AG08395 (cell line): ENCODE data around the gene MIGA2.

Source experiments
- DNase-seq: peaks from one replicate; pipeline ENCODE4 v3.0.0; 2012; ENCODE audit warnings: mixed read lengths, low spot score

Gene MIGA2

DNA sequence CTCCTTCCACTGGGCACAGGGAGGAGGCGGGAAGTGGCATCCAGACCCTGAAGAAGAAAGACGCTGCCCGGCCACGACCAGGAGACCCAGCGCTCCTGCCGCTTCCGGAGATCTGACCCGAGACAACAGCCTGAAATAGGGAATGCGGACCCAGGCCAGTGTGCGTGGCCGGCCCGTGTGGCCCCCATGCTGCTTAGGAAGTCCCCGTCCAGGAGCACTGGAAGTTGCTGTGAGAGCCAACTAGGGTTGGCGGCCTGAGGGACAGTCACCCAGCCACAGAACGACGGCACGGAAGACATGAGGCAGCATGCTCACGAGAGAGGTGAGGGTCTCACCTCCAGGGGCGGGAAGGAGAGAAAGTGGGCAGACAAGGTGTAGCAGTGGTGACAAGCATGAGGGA, 25.3 kb upstream of the MIGA2 start:
- no peak for DNase-seq

DNA sequence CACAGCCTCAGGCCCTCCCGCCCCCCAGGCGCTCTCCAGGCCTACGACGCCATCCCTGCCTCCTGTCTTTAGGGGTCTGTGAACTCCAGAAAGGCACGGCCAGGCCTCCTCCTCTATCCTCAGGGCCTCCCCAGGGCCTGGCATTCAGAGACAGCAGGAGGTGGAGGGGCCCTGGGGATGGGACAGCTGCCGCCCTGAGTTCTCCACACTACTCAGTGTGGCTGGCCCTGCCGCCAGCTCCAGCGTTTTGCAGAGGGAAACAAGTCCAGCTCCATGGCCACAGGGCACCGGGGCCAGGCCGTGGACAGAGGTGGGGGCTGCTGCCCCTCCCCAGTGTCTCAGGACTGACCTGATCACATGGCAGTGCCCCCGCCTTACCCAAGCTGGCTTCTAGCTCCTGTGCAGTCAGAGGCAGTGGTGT, 24.7 kb upstream of the MIGA2 start:
- no peak for DNase-seq

DNA sequence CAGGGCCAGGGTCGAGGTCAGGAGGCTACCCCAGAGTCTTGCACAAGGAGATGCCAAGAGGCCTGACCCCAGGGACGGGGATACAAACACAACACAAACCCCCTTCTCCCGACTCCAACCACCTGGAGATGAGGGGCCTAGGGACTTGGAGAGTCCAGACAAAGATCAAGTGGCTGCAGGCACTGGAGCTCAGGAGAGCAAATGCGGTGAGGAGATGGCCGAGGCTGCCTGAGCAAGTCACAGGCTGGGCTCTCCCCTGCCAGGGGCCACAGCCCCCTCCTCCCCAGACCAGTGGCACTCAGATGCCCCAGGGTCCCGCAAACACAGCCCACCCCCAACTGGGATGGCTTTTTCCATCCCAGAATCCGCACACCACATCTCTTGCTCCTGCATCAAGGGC, 24.1 kb upstream of the MIGA2 start:
- no peak for DNase-seq

DNA sequence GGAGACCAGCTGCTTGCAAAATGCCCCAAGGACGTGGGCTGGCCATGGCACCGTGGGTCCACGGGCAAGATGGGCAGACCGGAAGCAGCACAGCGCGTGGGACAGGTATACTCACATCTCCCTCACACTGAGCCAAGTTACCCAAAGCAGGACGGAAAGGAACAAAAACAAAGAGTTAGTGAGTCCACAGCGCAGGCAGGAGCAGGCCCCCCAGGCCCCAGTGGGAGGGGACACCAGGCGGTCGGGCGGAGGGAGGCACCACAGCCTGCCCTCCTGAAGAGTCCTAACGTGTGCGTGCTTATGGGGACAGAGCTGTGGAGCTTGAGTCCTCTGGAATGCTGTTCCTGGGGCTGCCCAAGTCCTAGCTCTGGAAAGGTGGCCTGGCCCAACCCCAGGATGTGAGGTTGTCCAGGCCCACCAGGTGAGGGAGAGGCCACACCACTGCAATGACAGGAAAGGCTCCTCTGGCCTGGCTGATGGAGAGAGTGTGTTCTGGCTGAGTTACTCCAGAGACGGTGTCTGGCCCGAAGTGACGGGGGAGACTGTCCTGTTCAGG, 23.5 kb upstream of the MIGA2 start:
- DNase-seq: no peak

DNA sequence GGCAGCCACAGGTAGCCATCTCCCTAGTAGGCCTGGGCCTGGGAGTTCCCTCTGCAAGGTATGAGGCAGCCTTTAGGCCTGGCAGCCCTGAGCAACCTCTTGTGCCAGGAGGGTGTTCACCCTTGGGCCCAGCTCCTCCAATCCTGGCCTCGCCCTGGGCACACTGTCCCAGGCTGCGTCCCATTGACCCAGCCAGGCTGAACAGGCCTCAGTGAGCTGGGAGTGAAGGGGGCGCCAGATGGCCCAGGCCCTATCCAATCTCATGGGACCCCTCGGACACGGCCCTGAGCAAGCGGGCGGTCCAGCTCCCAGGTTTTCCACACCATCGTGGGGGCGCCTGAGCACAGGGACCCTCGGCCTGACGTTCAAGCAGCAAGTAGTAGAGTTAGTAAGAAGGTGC, 22.8 kb upstream of the MIGA2 start:
- no peak for DNase-seq

DNA sequence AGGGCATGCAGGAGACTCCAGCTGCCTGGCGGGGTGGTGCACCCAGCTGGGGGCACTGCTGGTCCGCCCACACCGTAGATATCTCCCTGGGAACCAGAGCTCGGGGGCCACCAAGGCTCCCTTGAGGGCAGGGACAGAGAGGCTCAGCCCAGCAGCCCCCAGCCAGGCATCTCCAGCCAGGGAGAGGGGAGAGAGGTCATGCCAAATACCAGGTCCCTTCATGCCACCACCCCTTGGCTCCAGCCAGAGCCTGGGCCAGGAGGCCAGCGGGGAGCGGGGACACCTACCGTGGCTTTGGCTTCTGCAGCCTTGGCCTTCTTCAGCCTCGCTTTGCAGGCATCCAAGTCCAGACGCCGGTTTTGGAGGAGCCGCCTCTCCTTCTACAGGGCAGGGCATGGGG, 22.3 kb upstream of the MIGA2 start:
- no peak for DNase-seq

DNA sequence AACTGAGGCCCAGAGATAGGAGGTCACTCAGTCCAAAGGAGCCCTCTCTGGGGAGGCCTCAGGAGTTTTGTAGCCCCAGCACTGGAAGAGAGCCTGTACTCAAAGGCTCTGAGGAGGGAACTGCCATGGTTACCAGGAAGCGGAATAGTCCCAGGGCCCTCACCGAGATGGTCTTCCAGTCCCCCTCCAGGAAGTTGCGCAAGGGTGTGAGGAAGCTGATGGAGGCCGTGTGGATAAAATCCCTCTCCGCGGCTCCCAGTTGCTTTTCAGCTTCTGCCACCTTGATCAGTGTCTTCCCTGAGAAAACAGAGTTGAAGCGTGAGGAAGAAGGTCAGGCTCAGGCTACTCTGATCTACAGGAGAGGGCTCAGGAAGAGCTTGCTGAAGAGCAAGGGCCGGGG, 21.8 kb upstream of the MIGA2 start:
- no peak for DNase-seq

DNA sequence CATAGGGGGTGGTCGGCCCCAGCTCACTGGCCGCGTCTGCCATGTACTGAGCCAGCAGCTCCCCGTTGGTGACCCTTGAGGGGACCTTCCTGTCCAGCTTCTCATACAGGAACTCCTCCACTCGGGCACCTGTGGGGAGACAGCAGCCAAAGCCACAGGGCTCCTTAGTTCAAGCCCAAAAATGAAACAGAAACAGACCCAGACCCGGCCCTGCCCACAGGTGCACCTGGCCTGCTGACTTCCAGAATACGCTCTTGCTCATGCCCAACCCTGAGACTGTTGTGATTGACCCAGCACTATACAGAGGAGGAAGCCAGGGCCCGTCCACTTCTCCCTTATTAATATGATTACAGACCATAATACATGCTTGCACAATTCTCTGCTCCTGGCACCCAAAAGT, 15.3 kb upstream of the MIGA2 start:
- no peak for DNase-seq

DNA sequence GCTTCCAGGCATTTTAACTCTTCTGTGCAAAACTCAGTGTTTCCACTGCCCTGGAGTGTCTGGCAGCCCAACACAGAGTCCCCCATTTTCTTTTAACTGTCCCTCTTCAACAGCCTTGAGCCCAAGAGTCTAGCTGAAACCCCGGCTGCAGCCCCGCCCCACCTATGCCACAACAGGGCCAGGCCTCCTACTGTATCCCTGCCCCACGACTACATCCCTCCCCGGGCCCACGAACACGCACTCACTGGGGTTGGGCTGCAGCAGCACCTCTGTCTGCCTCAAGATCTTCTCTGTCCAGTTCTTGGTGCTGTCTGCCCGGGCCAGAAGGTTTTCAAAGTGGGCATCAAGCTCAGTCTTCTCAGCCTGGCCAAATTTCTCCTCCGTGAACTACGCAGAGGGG, 14.4 kb upstream of the MIGA2 start:
- DNase-seq: no peak

DNA sequence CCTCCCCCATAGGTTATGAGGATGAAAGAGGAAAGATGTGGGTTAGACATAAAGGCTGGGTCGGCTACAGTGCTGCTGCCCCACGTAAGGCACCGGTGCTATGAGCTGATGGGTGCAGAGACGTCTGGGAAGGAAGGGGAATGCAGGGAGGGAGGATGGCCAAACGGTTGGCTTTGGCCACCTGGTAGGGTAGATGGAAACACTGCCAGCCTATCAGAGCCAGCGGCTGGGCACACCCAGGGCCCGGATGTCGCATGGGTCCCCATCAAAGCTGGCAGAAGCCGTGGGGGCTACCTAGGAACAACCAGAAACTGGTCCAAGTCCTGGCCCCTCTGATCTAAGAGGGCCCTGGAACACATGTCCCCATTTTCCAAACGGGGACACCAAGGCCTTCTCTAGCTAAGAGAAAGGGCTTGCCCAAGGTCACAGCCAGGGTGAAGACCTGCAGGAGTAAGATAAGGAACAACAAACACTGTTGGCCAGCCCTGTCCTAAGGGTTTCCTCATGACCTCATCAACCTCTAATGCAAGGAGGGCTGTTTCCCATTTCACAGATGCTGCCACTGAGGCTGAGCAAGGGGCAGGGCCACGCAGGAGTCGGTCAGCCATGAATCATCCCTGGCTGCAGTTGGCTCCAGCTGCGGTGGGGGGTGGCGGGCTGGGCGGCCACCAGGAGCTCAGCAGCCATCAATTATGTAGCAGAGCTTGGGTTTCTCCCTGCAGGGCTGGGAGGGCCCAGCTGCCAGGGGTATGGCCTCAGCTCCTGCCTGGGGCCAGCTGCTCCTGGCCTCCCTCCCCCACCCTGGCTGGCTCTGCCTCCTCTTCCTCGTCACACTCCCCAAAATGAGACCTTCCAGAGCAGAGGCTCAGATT, 13.2 kb upstream of the MIGA2 start:
- peak; percentile 84 for DNase-seq

DNA sequence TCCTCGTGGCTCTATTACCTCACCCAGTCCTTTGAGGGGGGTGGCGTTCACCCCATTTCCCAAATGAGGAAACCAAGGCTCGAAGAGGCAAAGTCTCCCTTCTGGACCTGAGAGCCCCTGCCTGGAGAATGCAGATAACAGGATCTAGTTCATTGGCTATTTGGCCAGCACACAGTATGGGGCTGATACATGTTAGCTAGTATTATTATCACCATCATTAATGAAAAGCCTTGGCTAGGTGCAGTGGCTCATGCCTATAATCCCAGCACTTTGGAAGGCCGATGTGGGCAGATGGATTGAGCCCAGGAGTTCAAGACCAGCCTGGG, 12.6 kb upstream of the MIGA2 start:
- DNase-seq: no peak

DNA sequence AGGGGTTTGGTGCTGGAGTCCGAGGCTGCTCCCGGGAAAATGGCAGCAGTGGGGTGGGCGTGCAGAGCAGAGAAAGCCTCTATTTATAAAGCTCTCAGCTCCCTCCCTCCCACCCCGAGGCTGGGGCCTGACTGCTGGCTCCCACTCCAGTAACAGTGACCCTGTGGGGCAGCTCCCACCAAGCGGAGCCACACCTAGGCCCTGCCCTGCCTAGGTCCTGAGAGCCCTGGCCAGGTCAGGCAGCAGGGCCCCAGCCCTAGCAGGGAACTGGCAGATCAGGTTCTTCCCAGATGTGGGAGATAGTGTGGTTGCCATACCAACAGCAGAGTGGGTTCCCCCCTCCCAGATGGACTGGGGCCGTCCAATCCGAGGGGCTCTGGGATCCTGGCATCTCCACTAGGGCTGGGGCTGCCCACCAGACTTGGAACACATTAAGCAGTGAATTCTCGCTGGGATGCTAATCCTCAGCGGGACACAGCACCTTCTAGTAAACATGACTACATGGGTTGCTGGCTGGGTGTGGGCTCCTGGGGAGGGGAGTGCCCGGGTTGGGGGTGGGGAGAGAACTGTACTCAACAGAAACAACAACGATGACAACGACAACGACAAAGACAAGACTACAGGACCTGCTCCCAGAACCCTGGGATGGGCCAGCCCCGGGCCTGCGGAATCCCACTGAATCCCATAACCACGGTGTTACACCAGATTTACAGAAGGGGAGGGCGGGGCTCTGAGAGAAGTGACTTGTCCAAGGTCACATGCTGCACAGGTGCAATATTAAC, 9.8 kb upstream of the MIGA2 start:
- DNase-seq: no peak

DNA sequence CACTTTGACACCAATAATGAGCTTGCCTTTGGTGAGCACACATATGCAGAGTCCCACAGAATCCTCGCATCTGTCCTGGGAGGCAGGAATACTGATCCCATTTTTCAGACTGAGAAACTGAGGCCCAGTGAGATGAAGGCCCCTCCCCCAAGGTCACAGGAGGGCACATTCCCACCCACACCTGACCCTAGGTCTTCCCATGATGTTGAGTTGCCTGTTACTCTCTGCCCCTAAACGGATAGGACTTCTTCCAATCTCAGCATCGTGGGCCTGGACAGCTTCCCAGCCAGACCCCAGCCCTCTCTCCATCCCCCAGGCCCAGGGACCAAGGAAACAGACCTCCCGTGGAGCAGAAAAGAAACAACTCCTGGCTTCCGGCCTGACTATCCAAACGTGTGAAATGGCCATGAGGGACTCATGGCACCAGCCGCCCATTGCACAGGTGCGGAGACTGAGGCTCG, 9.2 kb upstream of the MIGA2 start:
- DNase-seq: no peak

DNA sequence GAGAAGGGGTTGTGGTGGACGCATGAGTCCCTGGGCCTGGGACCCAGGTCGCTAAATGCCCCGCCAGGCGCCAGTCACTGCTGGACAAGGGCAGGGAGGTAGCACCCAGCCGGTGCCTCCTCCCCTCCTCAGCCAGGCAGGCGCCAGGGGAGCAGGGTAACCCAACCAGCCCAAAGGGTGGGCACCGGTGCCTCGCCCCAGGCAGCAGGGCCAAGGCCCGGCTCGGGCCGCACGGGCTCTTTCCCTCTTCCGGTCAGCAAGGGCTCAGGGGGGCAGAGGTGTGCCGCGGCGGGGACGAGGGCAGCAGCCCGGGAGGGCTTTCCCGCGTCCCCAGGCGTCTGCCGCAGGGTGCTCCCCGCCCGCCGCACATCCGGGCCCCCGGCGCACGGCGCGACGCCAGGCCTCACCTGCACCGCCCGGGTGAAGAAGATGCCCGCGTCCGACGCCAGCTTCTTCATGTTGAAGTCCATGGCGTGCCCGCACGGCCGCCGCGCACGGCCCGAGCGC, 8.7 kb upstream of the MIGA2 start:
- no peak for DNase-seq

DNA sequence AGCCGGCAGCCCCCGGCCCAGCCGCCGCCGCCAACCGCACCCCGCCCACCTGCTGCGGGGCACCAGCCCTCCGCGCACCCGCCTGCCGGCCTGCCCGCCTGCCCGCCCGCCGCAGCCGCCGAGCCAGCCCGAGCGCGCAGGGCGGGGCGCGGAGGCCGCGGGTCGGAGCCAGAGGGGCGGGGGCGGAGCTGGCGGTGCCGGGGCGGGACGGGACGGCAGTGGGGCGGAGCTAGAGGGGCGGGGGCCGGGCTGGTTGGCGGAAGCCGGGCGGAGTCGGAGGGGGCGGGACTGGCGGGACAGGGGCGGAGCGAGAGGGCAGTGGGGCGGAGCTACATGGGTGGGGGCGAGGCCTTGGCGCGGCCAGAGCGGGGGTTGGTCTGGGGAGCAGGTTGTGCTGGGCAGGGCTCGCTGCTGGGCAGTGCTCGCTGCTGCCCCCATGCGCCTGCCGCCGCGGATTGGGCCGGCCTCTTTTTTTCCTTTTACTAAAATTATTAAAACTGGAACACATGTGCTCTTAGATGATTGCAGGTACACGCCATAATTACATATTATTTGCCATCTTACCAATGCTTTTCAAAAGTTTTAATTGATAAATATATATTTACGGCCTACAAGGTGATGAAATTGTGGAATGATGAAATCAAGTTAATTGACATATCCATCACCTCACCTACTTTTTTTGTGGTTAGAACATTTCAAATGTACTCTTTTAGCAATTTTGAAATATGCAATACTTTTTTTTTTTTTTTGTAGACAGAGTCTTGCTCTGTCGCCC, 8.0 kb upstream of the MIGA2 start, which contains the start of gene SH3GLB2:
TSS of gene SH3GLB2 (minus strand) at position 140 of the 775 bp plus-strand sequence. CDS start 177 bp downstream, outside the sequence.
- DNase-seq: peak; percentile 98

DNA sequence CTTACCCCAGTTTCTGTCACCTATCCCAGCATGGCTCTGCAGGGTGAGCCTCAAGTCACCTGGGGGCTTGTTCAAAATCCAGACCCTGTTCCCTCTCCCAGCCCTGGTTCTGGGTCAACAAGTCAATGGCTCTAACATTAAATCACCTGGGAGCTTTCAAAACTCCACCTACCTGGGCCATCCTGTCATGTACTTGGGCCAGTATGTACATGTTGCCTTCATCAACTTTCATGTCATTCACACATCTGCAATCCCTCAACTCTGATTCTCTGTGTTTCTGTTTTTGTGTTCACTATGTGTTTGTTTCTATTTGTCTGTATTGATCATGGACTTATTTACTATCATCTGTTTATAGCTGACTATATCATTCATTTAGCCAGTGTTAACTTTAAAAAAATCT, 6.2 kb upstream of the MIGA2 start:
- DNase-seq: no peak

DNA sequence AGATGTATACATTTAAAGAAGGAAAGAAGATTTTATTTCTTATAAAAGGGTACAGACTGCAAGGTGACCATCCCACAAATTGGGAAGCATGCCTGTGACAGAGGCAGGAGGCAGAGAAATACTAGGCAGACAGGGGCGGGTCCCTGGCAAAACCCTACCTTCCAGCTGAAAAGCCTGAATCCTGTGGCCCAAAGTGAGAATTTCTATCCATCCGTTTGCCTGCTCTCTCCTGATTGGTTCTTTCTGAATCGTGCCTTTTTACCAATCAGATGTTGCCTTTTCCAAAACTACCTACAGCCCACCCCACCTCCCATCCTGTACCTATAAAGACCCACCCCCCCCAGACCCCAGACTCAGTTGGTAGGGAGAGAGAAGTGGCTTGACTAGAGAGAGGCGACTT, 4.9 kb upstream of the MIGA2 start:
- DNase-seq: no peak

DNA sequence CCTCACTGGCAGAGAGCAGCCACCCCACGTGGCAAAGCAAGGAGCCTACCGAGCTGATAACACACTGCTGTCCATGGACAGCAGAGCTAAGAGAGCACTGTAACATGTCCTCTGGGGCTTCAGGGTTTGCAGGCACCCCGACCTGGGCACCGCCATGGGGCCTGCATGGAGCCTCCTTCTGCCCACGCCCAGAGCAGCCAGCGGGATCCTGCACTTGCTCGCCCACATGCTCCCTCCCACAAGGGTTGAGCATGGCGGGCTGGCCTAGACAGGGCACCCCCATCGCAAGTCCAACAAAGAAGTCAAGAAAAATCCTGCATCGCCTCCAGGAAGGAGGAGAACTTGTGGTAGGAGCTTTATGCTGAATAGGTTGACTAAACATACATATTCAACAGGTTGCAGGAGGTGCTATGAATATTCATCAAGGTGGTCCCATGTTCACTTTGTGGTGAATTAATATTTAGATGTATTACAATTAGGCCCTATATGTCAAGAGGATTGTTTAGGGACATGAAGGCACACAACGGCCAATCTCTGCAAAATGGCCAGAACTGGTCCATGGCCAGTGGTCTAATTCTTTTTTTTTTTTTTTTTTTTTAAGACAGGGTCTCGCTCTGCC, 3.8 kb upstream of the MIGA2 start:
- DNase-seq: no peak

DNA sequence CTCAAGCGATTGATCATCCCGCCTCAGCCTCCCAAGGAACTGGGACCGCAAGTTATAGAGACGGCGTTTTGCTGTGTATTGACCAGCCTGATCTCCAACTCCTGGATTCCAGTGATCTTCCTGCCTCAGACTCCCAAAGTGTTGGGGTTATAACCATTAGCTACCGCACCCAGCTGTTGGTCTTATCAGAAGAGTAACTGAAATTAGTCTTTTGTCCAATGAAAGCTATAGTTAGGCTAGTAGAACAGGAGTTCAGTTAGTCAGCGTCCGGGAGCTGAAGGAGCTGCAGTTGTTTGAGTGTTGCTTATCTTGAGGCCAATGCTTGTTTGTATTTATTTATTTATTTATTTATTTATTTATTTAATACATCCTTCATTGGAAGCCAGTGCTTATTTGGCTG, 3.2 kb upstream of the MIGA2 start:
- no peak for DNase-seq

DNA sequence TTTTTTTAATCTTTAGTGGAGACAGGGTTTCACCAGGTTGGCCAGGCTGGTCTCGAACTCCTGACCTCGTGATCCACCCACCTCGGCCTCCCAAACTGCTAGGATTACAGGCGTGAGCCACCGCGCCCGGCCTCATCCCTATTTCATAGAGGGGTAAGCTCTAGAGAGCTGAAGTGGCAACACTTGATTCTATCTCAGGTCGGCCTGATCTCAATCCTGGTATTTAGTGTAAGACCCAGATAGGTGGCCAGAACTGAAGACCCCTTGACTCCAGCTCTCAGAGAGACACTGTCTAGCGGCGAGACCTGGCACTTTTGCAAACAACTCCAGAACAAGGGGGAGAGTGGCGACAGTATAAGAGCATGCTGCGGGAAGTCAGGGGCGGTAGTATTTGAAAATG, 588 bp upstream of the MIGA2 start:
- DNase-seq: peak; percentile 30

DNA sequence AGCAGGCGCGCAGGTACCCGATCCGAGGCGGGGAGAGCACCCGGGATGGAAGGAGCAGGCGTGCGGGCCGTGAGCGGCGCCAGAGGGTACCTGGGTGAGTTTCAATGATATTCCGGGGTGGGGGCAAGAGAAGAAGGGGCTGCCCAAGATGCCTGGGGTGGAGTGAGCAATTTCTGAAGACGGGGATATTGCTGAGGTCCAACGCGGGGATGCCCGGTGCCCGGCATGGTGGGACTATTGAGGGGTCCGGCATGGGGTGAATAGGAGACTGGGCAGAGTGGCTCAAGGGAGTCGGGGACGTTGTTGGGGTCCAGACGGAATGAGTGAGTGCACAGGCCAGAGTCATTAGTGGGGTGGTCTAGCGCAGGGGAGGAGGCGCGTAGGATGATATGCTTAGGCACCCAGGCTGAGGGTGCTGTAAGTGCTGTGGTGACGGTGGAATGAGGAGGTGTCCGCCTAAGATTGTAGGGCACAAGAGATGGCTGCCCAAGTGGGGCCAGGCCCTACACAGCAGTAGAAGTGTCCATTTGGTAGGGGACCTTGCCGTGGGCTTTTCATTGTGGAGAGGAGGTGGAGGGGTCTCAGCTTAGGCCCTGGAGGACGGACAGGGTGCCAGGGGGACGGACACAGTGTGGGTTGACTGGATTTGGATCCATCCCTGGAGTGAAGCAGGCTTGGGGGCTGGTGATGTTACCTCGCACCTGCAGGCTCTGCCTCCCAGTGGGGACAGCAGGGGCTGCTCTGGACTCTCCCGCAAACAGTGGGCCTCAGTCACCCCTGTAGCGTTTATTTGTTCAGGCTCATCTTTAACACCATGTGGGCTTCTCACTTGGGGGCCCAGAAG, 719 bp downstream of the MIGA2 start:
- DNase-seq: no peak
